Measurements from ENCODE around the gene TENT4A. TPM values are rescaled to one million over a fixed set of nuclear protein-coding genes. Genes with fewer than 3 reads are reported as not detected.

Gene TENT4A
- total RNA-seq, 1 experiment from 2014 or later: 25.6 TPM

GRCh38 chr5:6801236-6801635, 88.0 kb downstream of the TENT4A start:
- Histone ChIP-seq H2BK5ac (ENCODE audit: insufficient read length, low read length) (no peak overlapping the region), H3K14ac (ENCODE audit: insufficient read depth, low read length) (no peak overlapping the region), H3K27ac (ENCODE audit: insufficient read length, low read depth, low read length) (no peak overlapping the region), H3K9ac (ENCODE audit: extremely low read depth, insufficient read length, low read length) (no peak overlapping the region), H4K20me1 (ENCODE audit: control insufficient read depth, insufficient read depth, insufficient read length) (no peaks in the 10 kb centered on the region), H2BK15ac (ENCODE audit: low read depth, low read length) (no peak overlapping the region), H4K5ac (ENCODE audit: insufficient read length, low read depth, low read length) (no peak overlapping the region), H4K91ac (ENCODE audit: insufficient read length, low read depth, low read length) (no peak overlapping the region), H2BK12ac (ENCODE audit: insufficient read length, low read depth, low read length) (no peak overlapping the region), H3K18ac (ENCODE audit: insufficient read length, low read depth, low read length) (no peak overlapping the region), H2BK120ac (ENCODE audit: low read depth, low read length, poor library complexity, severe bottlenecking) (no peak overlapping the region), H3K79me2 (ENCODE audit: insufficient read depth, low read length) (no peaks in the 10 kb centered on the region), H3K23ac (ENCODE audit: insufficient read length, low read depth, low read length) (no peak overlapping the region), H3K79me1 (ENCODE audit: insufficient read depth, low read depth, low read length, poor library complexity, severe bottlenecking) (no peaks in the 10 kb centered on the region), H3K4me1 (ENCODE audit: insufficient read depth, low read length) (no peaks in the 10 kb centered on the region), H2AFZ (ENCODE audit: low read length) (no peak overlapping the region), H3K56ac (ENCODE audit: insufficient read length, low read depth, low read length) (no peak overlapping the region), H3K23me2 (ENCODE audit: insufficient read length, low read depth, low read length, poor library complexity, severe bottlenecking) (no peaks in the 10 kb centered on the region), H2AK5ac (ENCODE audit: insufficient read length, low read length) (no peak overlapping the region), H3K9me3 (ENCODE audit: control insufficient read depth, low read depth, low read length) (peaks cover 5% of the 10 kb centered on the region), H3T11ph (ENCODE audit: low read length) (no peak overlapping the region), H3K4me2 (ENCODE audit: insufficient read depth, insufficient read length, low read length) (no peak overlapping the region), H3K27me3 (ENCODE audit: insufficient read depth, low read length) (no peaks in the 10 kb centered on the region), H3K4ac (ENCODE audit: low read depth, low read length) (no peak overlapping the region), H4K8ac (replicated peaks; ENCODE audit: insufficient read length, low read depth, low read length) (no peak overlapping the region), H2BK20ac (ENCODE audit: low read depth, low read length, poor library complexity, severe bottlenecking) (no peak overlapping the region)
- H3K27me3 Mint-ChIP-seq (ENCODE audit: low read depth): peaks cover 8% of the 10 kb centered on the region
- DNase-seq: no peak
- H3K27ac Mint-ChIP-seq: no peak overlapping the region
- H3K9me3 Mint-ChIP-seq: peaks cover 17 to 29% of the 10 kb centered on the region in 2 experiments
- WGBS (ENCODE audit: extremely low coverage, insufficient read length, low lambda C conversion rate): no CpG with 5 or more reads among the region's 5 CpGs
- H3K4me1 Mint-ChIP-seq: no peaks in the 10 kb centered on the region
- TF ChIP-seq CTCF (conservative IDR thresholded peaks at IDR 0.05): no peak
- no peak overlapping the region for H3K4me3 Mint-ChIP-seq
- H3K36me3 Mint-ChIP-seq (ENCODE audit: insufficient read depth in 1 of 3, low read depth in 3 of 3): peaks cover 5 to 11% (median 6%) of the 10 kb centered on the region in 3 experiments; a peak in 4 of 7 replicates
